ENCODE results near the gene NT5DC2.

Gene NT5DC2

DNA sequence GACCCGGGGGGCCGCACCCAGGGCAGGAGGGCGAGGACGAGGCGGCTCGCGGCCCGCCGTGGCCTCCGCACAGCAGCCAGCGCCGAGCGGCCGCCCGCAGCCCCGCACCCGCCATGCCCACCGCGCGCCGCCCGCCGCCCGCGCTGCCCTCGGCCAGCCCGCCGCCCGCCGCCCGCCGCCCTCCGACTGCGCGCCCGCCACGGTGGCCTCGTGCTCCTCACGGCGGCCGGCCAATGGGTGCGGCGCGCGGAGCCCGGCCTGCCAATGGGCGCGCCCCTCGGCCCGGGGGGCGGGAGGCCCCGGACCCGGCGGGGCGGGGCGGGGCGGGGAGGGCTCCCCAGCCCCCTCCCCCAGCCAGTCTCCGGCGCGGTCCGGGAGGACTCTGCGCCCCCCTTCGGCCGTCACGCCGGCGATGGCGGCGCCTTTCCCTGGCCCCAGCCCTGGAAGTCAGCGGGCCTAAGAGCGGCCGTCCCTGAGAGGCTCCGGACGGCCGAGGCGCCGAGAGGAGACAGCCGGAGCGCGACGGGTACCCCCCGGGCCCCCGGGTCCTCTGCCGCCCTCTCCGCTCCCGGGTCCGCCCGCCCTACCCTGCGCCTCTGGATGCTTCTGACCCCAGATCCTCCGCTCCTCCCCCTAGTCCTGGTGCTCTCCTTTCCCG lies at the start of gene NT5DC2:
TSS of gene NT5DC2 (minus strand) at position 235 of the 658 bp plus-strand sequence. CDS start at position 115, 120 bp downstream.
- peak; percentile 80 for DNase-seq

DNA sequence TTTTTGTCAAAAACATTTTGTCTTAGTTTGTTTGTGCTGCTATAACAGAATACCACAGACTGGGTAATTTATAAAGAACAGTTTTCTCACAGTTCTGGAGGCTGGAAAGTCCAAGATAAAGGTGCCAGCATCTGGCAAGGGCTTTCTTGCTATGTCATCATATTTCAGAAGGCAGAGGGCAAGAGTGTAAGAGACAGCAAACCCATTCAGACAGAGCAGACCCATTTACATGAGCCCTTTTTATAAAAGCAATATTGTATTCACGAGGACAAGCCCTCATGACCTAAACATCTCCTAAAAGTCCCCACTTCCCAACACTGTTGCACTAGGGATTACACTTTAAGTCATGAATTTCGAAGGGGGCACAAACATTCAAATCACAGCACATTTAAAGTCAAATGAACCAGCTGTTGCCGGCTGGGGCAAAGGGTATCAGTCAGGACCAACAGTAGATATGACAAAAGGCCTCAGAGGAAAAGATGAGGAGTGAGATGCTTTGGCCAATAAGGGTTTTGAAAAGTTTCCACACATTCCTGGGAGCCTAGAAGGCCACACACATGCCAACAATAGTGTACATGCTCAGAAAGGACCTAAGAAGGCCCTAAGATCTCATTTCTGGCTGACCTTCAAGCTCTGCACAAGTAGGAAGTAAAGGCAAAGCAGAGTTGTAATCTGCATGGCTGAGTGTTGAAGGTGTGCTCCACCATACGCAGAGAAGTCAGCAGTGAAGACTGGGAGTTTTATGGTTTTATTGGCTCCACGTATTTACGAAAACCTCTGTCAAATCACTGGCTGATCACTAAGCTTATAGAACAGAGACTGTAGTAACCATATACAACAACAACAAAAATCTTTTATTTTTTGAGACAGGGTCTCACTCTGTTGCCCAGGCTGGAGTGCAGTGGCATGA lies 40.7 kb upstream of the NT5DC2 start:
- no peak for DNase-seq

DNA sequence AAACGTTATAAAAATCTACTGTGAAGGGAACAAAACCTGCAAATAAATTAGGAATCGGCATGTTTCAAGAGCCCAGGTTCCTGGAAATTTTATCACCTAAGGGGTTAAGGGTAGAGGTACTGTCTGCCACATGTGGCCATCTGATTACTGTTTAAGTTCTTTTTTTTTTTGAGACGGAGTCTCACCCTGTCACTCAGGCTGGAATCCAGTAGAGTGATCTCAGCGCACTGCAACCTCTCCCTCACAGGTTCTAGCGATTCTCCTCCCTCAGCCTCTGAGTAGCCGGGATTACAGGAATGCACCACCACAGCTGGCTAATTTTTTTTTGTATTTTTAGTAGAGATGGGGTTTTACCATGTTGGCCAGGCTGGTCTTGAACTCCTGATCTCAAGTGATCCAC lies 38.6 kb upstream of the NT5DC2 start:
- no peak for DNase-seq

DNA sequence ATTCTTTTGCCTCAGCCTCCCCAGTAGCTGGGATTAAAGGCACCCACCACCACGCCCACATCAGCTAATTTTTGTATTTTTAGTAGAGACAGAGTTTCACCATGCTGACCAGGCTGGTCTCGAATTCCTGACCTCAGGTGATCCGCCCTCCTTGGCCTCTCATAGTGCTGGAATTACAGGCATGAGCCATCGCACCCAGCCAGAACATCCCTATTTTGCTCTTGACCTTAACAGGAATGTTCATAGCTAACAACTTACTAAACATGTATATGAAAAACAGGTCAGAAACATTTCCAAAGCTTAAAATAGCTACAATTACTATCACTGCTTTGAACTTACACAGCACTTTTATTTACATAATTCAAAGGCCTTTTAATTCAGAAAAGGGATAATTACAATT lies 36.4 kb upstream of the NT5DC2 start:
- peak; percentile 28 for DNase-seq

DNA sequence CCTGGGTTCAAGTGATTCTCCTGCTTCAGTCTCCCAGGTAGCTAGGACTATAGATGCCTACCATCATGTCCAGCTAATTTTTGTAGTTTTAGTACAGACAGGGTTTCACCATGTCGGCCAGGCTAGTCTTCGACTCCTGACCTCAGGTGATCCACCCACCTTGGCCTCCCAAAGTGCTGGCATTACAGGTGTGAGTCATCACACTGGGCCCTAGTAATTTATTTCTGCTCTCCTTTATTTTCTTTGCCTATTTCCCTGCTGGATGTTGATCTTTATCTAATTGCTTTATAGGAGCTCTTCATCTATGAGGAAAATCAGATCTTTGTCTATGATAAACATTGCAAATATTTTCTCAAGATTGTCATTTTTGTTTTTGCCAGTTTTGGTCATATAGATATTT lies 34.4 kb upstream of the NT5DC2 start:
- DNase-seq: no peak

DNA sequence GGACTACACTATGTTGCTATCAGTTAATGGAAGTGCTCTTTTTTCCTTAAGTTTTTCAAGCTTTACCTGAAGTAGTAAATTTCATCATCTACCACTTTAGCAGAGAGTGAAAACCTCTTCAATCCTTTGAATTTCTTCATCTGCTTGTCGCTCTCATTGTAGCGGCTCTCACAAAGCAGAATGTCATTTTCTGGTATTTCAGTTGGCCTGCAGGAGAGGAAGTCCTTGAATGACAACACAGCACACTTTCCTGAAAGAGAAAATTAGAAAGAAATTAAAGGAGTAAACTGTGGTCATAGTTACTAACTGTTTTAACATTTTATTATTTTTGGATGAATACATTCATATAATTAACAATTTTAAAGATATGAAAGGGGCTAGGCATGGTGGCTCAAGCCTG lies 30.3 kb upstream of the NT5DC2 start:
- DNase-seq: no peak

DNA sequence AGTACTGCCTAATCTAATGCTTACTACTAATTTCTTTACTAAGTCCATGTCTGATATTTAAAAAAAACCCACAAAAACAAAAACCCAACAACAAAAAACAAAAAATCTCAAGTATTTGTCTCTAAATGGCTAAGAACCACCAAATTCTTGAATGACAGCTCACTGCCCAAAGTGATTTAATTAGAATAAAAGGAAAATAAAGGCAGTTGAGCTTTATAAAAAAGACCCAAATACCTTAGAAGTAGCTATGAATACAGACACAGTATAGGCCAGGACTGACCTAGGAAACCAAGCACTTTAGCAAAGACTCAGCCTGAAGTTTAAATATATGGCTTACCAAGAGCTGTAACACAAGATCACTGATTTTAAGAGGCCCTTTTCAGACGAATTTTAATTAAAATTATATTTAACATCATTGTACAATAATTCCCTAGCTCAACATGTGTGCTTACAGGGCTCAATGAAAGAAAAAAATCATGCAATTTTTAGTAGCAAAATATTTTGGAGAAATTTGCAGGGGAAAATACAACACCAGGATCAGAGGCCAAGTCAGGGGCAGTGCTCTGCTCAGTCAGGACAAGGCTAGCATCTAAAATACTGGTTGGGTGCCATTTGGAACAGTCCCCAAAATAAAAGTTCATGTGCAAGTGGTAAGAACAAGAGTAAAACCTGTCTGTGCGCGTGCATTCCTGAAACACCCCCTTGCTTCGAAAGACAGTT lies 27.5 kb upstream of the NT5DC2 start:
- peak; percentile 16 for DNase-seq

DNA sequence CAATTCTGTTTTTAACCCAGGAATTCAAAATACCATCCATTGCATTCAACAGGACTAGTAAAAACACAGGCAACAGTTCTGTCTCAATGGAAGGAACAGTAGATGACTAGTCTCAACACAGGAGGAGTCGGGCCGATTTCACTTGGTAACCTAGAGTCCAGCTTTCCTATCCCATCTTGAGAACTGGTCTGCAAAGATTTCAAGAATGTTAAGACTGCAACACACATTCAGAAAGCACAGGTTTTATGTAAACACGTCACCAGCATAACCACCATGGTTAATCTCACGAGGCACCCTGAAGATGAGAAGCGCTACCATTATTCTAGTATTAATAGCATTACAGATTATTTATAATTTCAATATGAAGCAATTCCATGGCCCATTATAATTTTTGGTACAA lies 24.8 kb upstream of the NT5DC2 start:
- DNase-seq: no peak

DNA sequence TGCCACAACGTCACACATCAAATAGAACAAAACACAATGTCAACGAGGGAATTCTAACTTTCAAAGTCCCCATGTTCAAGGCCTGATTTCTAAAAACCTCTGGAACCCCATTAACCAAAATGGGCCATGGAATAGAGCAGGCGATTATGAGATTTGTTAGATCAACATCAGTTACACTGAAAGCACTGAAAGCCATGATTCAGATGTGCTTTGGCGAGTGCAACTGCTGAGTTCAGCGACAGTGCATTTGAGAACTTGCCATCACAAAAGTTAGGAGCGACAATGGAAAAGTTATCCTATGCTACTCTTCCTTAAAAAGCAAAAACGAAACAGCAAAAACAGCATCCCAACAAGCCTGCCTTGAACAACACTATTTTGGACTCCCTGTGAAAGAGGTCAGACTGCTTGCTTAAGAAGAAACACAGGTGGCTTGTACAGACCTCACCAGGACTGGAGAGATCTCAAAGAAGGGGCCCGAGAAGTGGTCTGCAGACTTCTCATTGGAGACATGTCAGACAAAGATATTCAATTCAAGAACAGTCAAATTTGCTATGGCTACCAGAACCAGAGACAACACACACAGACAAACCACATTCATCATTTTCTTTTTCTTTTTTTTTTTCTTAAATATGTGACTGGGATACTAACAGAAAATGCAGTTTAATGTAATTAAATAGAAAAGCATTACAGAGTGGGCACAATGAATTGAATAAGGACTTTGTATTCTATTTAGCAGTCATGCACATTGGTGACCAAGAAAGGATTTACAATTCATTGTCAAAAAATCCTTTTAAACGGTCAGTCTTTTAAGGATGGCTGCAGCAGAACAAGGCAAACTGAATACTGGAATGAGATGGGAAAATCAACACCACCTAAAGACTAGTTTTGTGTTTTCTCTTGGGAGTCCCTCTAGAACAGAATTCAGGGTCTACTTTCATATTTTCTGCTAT lies 23.6 kb upstream of the NT5DC2 start:
- DNase-seq: no peak

DNA sequence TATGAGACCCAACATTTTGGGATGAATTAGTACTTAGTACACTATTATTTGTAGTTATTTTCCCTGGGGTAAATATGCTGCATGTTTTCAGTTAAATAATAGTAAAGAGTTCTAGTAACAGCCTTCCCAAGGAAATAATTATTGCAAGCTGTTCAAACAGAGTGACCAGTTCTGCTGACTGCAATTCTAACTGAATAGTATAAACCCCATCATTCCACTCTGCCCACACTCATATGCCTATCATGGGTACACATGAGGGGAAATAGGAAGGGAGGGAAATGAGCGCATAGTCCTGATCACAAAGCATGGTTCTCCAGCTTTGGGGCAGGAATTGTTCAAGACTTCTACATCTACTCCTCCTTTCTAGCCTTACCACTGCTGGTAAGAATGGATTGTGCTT lies 21.4 kb upstream of the NT5DC2 start:
- no peak for DNase-seq

DNA sequence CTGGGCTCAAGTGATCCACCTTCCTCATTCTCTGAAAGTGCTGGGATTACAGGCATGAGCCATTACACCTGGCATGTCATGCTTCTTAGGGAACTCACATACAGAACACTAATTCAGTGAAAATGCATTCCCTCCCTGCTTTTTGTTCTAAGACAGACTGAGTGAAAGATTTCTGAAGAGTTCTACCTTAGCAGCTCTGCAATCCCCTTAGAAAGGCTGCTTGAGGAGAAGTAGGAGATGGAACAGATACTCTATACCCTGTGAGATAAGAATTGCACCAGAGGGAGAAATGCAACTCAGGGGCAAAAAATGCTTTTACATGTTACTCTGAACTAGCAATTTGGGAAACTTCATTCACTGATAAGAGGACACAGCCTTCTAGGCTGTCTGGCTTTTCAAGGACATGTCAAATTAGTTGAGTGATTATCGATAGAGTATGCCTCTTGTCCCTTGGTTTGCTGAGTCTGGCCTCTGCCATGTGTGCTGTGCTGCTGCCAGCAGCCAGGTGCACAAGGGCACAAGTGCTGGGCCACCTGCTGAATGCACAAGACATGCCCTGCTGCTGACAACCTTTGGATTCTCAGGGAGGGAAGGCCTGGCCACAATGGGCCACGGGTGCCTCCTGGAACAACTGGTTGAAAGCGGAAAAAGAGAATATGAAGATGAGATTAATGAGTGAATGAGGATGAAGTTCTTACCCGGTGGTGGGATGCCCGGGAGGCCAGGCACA lies 20.5 kb upstream of the NT5DC2 start:
- DNase-seq: no peak

DNA sequence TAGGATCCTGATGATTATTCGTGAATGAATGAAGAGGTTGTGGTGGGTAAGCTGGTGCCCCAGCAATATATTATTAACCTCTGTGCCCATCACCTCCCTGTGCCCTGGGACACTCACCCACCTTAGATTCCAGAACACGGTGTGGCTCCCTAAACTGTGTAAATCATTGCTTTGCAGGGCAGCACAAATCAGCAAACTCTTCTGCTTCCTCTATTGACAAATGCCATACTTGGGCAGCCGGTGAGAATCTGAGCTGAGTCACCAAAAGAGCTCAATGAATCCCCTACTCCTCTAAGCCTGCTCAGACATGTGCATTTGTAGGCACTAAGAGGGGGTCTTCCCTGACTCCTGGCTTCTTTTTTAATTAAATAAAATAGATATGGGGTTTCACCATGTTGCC lies 18.4 kb upstream of the NT5DC2 start:
- no peak for DNase-seq

DNA sequence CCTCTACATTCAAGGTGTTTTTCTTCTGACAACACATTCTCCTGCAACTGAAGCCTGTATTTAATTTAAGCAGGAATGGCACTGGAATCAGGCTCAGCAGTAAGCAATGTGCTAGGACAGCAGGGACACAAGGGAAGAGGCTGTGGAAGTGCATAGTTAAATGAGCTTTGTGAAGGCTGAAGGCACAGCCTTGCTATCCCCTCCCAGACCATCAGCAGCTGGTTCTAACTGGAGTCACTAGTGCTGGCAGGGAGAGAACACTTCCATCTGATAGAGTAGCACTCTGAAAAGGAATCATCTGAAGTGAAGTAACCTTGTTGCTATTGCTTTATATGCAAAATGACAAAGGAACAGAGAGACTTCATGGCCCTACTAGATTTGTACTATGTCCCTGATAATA lies 17.5 kb upstream of the NT5DC2 start:
- no peak for DNase-seq

DNA sequence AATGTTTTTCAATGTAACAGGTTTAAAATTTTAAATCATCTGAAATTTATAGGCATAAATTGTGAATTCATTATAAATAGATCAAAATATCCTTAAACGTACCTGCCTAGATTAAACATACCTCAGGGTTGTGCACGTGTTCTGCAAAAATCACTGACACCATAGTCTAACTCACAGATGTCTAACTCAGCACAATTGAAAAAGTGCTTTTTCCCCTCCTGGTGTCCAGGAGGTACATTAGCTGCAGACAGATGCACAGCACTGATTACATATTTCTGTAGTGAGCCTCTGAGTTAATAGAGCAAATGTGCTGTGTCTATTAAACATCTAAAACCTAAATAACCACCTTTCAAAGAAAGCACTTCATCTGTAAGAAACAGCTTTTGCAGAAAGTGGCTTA lies 13.5 kb upstream of the NT5DC2 start:
- no peak for DNase-seq

DNA sequence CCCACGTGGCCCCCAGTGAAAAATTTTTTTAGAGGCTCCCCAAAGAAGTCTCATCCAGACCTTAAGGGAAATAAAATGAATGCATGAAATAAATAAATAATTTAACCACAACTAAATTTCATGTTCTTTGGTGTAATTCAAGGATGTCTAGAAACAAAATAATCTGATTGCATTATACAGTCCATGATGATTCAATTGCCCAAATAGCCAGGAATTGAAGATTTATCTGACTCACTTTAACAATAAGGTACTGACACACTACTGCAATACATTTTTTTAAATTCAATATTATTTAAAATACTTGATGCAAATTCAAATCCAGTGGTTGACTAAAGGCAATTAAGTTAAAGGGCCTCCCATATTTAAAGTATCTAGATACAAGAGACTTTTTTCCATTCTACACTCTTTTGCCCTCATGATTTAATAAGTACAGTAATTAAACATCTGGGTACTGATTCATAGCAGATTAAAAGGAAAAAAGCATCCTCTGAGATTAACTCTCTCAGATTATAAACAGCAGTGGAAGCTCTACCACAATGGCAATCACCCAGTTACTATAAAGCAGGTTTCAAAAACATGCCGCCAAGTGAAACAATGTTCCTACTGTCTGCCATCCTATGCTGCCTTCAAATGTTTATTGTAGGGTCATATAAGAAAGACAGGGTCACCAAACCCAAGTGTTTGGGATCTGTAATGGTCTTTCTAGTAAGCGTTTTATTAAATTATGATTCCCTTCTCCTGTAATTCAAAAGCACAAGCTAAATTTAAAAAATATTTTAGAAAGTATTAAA lies 12.6 kb upstream of the NT5DC2 start:
- no peak for DNase-seq

DNA sequence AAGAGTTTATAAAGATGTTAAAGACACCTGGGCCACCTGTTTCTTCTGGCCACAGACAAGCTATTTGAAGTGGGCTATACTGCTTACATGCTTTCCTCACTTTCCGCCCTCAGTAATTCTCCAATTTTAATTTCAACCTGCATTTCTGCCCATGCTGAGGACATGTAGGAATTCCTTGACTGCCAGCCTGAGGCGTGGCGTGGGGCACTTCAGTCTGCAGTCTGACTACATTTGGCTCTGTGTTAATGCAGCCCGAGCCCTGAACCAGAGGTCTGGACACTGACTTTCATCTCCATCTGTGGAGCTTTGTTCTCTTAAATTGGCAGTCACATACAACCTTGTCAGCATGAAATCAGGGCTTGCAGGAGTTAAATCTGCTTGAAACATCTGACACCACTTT lies 11.3 kb upstream of the NT5DC2 start:
- no peak for DNase-seq

DNA sequence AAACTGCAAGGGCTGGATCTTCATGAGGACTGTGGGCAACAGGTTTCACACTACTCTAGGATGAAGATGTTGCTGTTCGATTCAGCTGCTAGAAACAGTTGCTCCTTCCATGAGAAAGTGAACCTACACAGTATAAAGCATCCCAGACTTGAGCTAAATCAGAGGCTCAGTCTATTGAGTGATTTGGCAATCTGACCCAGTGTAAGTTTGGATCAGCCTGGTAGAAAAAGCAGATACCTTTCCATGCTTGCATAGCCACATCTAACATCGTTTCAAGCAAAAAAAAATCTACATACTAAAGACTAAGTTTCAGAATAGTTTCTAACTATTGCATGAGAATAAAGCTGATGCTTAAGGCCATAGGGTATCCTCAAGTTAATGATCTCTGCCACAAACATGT lies 7.4 kb upstream of the NT5DC2 start:
- no peak for DNase-seq

DNA sequence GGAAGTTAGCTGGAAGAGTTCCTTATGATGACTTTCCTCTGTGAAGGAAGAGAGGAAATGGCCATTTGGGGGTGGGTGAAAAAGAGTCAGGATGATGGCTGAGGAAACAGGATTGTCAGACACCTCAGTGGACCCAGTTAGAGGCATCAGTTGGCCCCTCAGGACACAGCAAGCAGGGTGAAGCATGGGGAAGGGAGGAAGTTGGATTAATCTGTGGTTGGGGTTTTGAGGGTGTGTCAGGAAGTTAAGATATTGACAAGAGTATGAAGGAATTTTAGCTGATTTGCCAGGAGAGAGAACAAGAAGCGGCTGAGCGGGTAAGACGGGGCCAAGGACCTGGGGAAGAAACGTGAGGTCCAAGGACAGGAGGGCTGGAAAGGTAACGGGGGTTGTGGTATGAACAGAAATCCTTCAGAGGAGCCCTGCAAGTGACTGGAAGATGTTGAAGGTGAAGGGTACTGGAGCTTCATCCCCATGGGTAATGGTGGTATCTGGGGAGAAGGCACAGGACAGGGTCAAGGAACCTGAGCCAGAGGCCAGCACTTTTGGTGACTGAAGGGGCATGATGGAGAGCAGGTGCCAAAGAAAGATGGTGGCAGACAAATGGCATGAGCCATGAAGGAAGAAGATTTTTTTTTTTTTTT lies 5.5 kb upstream of the NT5DC2 start:
- DNase-seq: no peak

DNA sequence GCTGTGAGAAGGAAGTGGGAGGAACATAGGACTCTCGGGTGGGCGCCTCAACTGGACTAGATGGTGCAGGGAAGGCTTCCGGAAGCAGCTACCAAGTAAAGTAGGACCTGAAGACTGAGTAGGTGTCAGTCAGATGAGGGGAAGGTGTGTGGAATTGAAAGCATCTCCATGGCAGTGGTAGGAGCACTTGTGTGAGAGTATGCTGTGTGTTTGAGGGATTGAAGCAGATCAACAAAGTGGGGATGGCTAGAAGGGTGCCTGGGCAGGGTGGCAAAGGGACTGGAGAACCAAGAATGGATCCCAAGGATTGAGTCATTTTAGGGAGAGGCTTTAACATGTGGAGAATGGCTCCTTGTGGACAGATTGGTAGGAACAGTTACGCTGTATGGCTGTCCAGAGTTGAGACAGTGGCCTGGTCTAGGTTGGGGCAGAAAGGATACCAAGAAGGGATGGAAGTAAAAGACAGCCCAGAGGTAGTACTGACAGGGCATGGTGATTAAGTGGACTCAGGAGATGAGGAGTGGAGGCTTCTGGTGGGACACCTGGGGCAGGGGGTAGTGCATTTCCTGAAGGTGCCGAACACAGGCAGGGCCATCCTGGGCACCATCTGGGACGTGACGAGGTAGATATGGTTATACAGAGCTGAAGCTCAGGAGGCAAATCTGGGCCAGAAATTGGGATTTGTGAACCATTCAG lies 4.2 kb upstream of the NT5DC2 start:
- DNase-seq: no peak

DNA sequence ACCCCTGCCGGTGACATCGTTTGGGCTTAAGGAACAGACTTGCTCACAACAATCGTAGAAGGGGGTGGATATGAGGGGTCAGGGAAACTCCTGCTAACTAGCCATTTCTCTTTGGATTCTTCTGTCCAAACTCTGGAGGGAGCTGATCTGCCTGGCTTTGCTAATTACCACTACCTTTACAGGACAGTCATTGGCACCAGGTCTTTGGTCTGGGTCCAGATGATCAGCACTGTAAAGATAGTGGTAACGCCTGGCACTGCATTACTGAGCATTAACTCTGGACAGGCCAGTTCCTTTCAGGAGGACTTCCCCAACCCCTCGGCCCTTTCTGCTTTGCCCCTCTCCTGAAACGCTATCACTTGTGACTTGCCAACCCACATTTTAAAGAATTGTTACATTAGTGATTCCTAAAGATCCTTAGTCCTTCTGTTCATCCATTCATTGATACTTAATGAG lies 3.5 kb upstream of the NT5DC2 start:
- no peak for DNase-seq

All from EL (cell line).